ACC112 (cell line): ENCODE measurements around the gene NUBP2.
A peak's percentile ranks its signal among the peaks of the same experiment; 100 is the strongest.

Source experiments
- H2AFZ ChIP-seq: fragments of 200-600 bp; sonication (generic); one replicate; pipeline ENCODE4 v1.6.0; 2017; ENCODE audit warnings: antibody characterized with exemption, low read length; ENCODE audit not compliant: unreplicated experiment
- H3K27ac ChIP-seq: fragments of 200-600 bp; sonication (generic); 2 replicates; pipeline ENCODE4 v1.5.1; 2014; ENCODE audit warnings: low read depth, mild to moderate bottlenecking, antibody characterized with exemption, low read length, moderate library complexity
- H3K27me3 ChIP-seq: fragments of 200-600 bp; sonication (generic); 2 replicates; pipeline ENCODE4 v1.6.1; 2014; ENCODE audit warnings: mild to moderate bottlenecking, antibody characterized with exemption, low read length, moderate library complexity, mixed read lengths; ENCODE audit not compliant: insufficient read depth
- H3K36me3 ChIP-seq: fragments of 200-600 bp; sonication (generic); 2 replicates; pipeline ENCODE4 v1.6.1; 2016; ENCODE audit warnings: mild to moderate bottlenecking, antibody characterized with exemption, low read length, moderate library complexity, mixed read lengths; ENCODE audit not compliant: insufficient read depth
- H3K4me1 ChIP-seq: fragments of 200-600 bp; sonication (generic); one replicate; pipeline ENCODE4 v1.6.1; 2016; ENCODE audit warnings: low read length, mixed read lengths; ENCODE audit not compliant: insufficient read depth, unreplicated experiment, control insufficient read depth
- H3K4me3 ChIP-seq: fragments of 200-600 bp; sonication (generic); 2 replicates; pipeline ENCODE4 v1.5.1; 2014; ENCODE audit warnings: mild to moderate bottlenecking, low read depth, low read length
- H3K79me2 ChIP-seq: fragments of 200-600 bp; sonication (generic); one replicate; pipeline ENCODE4 v1.6.0; 2016; ENCODE audit warnings: low read length; ENCODE audit not compliant: control insufficient read depth, unreplicated experiment, insufficient read depth

Gene NUBP2

GRCh38 chr16:1767116-1767994 lies 15.4 kb upstream of the NUBP2 start:
- H3K4me3 ChIP-seq = no peak overlapping the region
- no peak overlapping the region for H2AFZ ChIP-seq
- peaks cover 10% of the 10 kb centered on the region; the same call in 1 of the 2 replicates for H3K36me3 ChIP-seq
- peaks cover 9% of the 10 kb centered on the region for H3K4me1 ChIP-seq
- H3K27ac ChIP-seq = no peak overlapping the region
- peaks cover 7% of the 10 kb centered on the region for H3K79me2 ChIP-seq
- H3K27me3 ChIP-seq = no peaks in the 10 kb centered on the region

GRCh38 chr16:1768061-1768766 lies 14.5 kb upstream of the NUBP2 start:
- H2AFZ ChIP-seq = no peak overlapping the region
- H3K36me3 ChIP-seq = peaks cover 8% of the 10 kb centered on the region; the same call in 1 of the 2 replicates
- no peaks in the 10 kb centered on the region for H3K27me3 ChIP-seq
- no peak overlapping the region for H3K4me3 ChIP-seq
- H3K79me2 ChIP-seq = peaks cover 10% of the 10 kb centered on the region
- H3K27ac ChIP-seq = no peak overlapping the region
- H3K4me1 ChIP-seq = peaks cover 9% of the 10 kb centered on the region

DNA sequence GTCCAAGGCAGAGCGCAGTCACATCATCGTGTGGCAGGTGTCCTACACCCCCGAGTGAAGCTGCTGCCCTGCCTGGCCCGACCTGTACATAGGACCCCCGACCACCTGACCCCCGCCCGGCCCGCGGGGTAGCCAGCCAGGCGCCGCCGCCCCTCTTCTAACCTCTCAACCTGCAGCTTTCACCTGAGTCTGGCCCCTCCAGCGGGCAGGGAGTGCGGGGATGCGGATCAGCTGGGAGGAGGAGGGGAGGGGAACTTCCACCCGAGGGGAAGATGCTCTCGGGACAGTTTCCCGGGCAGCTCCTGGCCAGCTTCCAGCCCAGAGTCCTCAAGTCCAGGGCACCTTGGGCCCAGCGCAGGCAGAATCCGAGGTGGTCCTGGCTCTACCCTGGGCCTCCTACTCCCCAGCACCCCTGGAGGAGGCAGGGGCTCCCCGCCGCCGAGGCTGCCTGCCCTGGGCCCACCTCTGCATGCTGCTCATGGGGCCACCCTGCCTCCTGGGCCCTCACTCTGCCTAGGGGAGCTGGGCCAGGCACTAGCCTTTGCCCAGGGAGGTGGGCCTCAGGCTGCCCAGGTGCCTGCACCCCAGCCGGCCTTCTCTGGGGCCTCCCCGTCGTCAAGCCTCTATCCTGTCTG lies 13.9 kb upstream of the NUBP2 start:
- Histone ChIP-seq H3K36me3 (peaks cover 5% of the 10 kb centered on the region; the same call in 1 of the 2 replicates), H3K4me1 (peaks cover 10% of the 10 kb centered on the region), H3K4me3 (no peak overlapping the region)

DNA sequence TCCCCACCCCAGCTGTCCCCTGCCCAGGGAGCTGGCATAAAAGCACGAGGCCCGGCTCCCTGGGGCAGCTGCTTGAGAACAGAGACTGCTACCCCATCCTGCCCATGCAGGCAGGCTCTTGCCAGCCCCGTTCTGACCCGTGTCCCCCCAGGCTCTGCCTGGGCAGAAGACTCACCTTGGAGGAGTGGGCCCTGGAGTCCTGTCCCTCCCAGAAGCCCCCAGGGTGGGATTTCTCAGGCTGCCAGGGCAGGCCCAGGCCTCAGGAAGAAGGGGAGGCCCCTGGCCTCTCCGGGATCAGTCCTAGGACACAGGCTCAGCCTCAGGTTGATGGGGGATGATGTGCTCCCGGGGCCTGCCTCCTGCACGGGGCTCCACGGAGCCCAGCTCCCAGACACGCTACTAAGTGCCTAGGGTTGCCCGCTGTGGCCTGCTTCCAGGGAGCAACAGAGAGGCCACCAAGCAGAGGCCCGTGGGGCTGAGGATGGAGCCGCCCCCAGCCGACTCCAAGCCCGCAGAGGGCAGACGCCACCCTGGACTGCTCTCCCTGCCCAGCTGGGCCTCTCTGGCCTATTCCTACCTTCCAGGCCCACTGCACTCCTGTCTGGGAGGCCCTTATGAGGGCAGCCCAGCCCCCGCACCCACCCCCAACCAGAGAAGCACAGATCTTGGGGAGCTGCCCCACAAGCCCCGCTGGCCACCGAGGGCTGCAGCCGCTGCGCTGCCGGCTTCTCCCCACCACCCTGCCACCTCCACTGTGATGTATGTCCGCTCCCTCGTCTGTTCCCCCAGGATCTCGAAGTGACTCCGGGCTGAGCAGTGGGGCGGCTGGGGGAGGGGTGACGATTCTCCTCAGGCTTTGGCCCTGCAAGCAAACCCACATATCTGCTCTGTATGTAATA lies 13.1 kb upstream of the NUBP2 start:
- Histone ChIP-seq H3K36me3 (peaks cover 5% of the 10 kb centered on the region; the same call in 1 of the 2 replicates), H3K27ac (no peak overlapping the region; the same call in 1 of the 2 replicates), H3K4me1 (peaks cover 18% of the 10 kb centered on the region), H3K4me3 (peak overlapping the region; percentile 97), H3K79me2 (peaks cover 15% of the 10 kb centered on the region), H3K27me3 (no peaks in the 10 kb centered on the region), H2AFZ (no peak overlapping the region)

More for the DNA sequence above, 13.9 kb upstream of the NUBP2 start:
- Histone ChIP-seq H2AFZ (no peak overlapping the region), H3K27me3 (no peaks in the 10 kb centered on the region), H3K27ac (no peak overlapping the region), H3K79me2 (peaks cover 10% of the 10 kb centered on the region)

GRCh38 chr16:1770328-1771187 lies 12.2 kb upstream of the NUBP2 start:
- H3K4me1 ChIP-seq = peaks cover 18% of the 10 kb centered on the region
- peak overlapping the region; percentile 21; the same call in 1 of the 2 replicates for H3K27ac ChIP-seq
- H3K27me3 ChIP-seq = no peaks in the 10 kb centered on the region
- no peak overlapping the region for H2AFZ ChIP-seq
- peaks cover 17% of the 10 kb centered on the region for H3K79me2 ChIP-seq
- peaks cover 5% of the 10 kb centered on the region; the same call in 1 of the 2 replicates for H3K36me3 ChIP-seq
- H3K4me3 ChIP-seq = peak overlapping the region; percentile 97

- peak within 1 kb of the TSS; percentile 22 for H2AFZ ChIP-seq
- H3K4me1 ChIP-seq = peaks cover 18% of the 10 kb centered on the region
- peak within 1 kb of the TSS; percentile 69; the same call in 1 of the 2 replicates for H3K27ac ChIP-seq
- peaks cover 17% of the 10 kb centered on the region for H3K79me2 ChIP-seq
- H3K4me3 ChIP-seq = peak within 1 kb of the TSS; percentile 97
- H3K36me3 ChIP-seq = peaks cover 5% of the 10 kb centered on the region; the same call in 1 of the 2 replicates
- no peaks in the 10 kb centered on the region for H3K27me3 ChIP-seq
Measured at GRCh38 chr16:1771188-1771863, 11.4 kb upstream of the NUBP2 start, which contains the start of gene NME3. TSS of gene NME3 (minus strand) at chr16:1771543. CDS start at chr16:1771534, 9 bp downstream.

GRCh38 chr16:1771864-1772361 lies 10.8 kb upstream of the NUBP2 start:
- Histone ChIP-seq H2AFZ (no peak overlapping the region), H3K36me3 (peaks cover 5% of the 10 kb centered on the region; the same call in 1 of the 2 replicates), H3K79me2 (peaks cover 17% of the 10 kb centered on the region), H3K4me1 (peaks cover 18% of the 10 kb centered on the region), H3K27me3 (no peaks in the 10 kb centered on the region), H3K4me3 (peak overlapping the region; percentile 97), H3K27ac (peak overlapping the region; percentile 69; the same call in 1 of the 2 replicates)

DNA sequence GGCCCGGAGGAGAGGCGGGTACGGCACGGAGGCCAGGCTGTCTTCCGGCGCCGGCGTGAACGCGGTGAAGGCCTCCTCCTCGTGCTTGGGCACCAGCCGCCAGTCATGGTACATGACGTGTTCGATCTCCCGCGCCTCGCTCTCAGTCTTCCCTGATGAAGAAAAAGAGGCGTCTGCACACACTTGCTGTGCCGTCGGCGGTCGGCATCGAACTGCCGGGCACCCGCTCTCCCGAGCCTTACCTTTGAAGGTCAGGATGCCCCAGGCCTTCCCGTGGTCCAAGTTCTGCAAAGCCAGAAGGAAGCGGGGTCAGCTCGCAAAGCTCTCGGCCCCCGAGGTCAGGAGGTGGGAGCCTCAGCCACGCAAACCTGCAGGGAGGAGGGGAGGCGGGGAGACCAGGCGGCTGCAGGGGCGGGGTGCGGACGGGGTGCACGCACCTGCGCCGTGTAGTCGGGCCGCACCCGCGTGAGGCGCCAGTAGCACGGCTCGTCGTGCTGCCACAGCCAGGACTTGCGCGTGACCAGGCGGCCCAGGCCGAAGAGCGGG lies 10.3 kb upstream of the NUBP2 start, which contains the start of gene EME2:
EME2 (plus strand) TSS at position 449 of the 546 bp plus-strand sequence. CDS start 418 bp downstream, outside the sequence.
- H3K27ac ChIP-seq = peak within 1 kb of the TSS; percentile 69
- peak within 1 kb of the TSS; percentile 65 for H2AFZ ChIP-seq
- no peaks in the 10 kb centered on the region for H3K27me3 ChIP-seq
- H3K4me1 ChIP-seq = peaks cover 18% of the 10 kb centered on the region
- H3K36me3 ChIP-seq = peaks cover 5% of the 10 kb centered on the region; the same call in 1 of the 2 replicates
- H3K79me2 ChIP-seq = peaks cover 17% of the 10 kb centered on the region
- H3K4me3 ChIP-seq = peak within 1 kb of the TSS; percentile 97
